Gastroesophageal sphincter (tissue), 3 donors: Measurements from ENCODE around the gene RAB3D.

ENCODE experiments used
- CTCF ChIP-seq, 4 experiments: fragments of 200-600 bp in 2 of 4; fragments of 450-650 bp in 2 of 4; sonication (generic) in 1 of 4; IDR thresholded peaks; one replicate each; pipeline ENCODE4 v1.5.1; 2017 to 2019; ENCODE audit warnings: antibody characterized with exemption in 4 of 4, mild to moderate bottlenecking in 2 of 4, moderate library complexity in 2 of 4
- POLR2AphosphoS5 ChIP-seq: sonication (generic); formaldehyde crosslinking; IDR thresholded peaks from one replicate; pipeline ENCODE4 v1.6.1; 2017; ENCODE audit warnings: antibody characterized with exemption

- TF ChIP-seq CTCF (IDR thresholded peaks at IDR 0.05) (no peak), POLR2AphosphoS5 (no peak)
Measured at GRCh38 chr19:11325544-11325943, 13.9 kb downstream of the RAB3D start.
